ENCODE results near the gene MYEOV. TPM values are rescaled to one million over a fixed set of nuclear protein-coding genes. Genes with fewer than 3 reads are reported as not detected.

Gene MYEOV
- polyA plus RNA-seq, 3 donors: 0.03 TPM; not detected in 2

- Mint-ChIP-seq H3K27ac (peak overlapping the region in 1 of 7 donors; percentile 32), H3K4me1 (peaks cover 3% of the 10 kb centered on the region)
- H2AFZ ChIP-seq (ENCODE audit: insufficient read depth, low read depth, low read length, poor library complexity, severe bottlenecking): no peak overlapping the region
These were observed 43.3 kb downstream of the MYEOV start for GRCh38 chr11:69337211-69337721.

DNA sequence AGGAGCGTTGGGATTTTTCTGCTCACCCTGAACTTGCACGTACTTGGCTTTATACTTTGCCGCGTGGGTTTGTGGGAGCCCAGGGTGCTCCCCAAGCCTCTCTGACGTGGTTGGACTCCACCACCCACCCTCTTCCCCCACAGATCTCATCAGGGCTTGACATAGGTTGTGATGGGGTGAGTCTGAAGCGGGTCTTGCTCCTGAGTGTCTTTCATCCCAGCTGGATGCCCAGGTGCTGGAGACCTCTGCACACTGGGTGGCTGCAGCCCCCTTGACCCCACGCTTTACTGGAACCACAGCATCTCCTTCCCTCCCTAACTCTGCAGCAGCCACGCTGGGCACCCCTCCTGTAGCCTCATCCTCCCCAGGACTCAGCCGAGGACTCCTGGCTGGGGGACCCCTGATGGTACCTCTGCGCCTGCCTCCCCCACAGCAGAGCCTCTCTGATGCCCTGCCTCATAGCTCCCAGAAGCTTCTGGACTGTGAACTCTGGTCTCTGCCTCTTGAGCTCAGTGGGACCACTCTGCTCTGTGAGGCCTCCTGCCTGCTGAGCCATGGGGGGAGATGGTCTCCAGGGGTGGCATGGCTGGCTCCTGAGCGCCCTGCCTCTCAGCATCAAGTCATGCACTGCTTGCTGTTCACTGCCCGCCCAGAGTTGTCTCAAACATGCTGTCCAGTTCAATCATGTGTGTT is 45.2 kb downstream of the MYEOV start:
- Mint-ChIP-seq H3K36me3 (no peaks in the 10 kb centered on the region), H3K9me3 (peaks cover 2 to 9% (median 5%) of the 10 kb centered on the region in 7 donors), H3K27ac (no peak overlapping the region), H3K27me3 (ENCODE audit: low read depth in 3 of 3) (peaks cover 2 to 14% (median 5%) of the 10 kb centered on the region in 3 donors), H3K4me3 (no peak overlapping the region), H3K4me1 (peaks cover 3% of the 10 kb centered on the region)
- Histone ChIP-seq H3K36me3 (replicated peaks in 1 of 2; ENCODE audit: control insufficient read depth in 1 of 2, insufficient read depth in 2 of 2, low read length in 2 of 2) (no peaks in the 10 kb centered on the region), H3K4me2 (replicated peaks; ENCODE audit: extremely low read depth, low read length, poor library complexity, severe bottlenecking) (no peak overlapping the region), H3K9me3 (replicated peaks in 1 of 2; ENCODE audit: control insufficient read depth in 1 of 2, insufficient read depth in 1 of 2, low read length in 2 of 2) (no peaks in the 10 kb centered on the region), H2AFZ (ENCODE audit: insufficient read depth, low read depth, low read length, poor library complexity, severe bottlenecking) (no peak overlapping the region), H3K4me1 (ENCODE audit: control insufficient read depth in 1 of 2, insufficient read depth in 2 of 2, low read length in 2 of 2) (no peaks in the 10 kb centered on the region), H3K9ac (ENCODE audit: insufficient read depth, low read length, poor library complexity, severe bottlenecking) (no peak overlapping the region), H3K79me2 (ENCODE audit: insufficient read depth, low read length) (no peaks in the 10 kb centered on the region), H4K20me1 (ENCODE audit: insufficient read depth, low read length) (no peaks in the 10 kb centered on the region), H3K27ac (ENCODE audit: low read depth in 1 of 2, low read length in 2 of 2) (no peak overlapping the region), H3K4me3 (replicated peaks in 1 of 3; ENCODE audit: low read depth in 2 of 3, low read length in 3 of 3) (no peak overlapping the region), H3K27me3 (ENCODE audit: control insufficient read depth in 2 of 2, insufficient read depth in 2 of 2, low read length in 2 of 2) (no peaks in the 10 kb centered on the region)
- WGBS (ENCODE audit: insufficient coverage): 100% methylated on average over 6 of the region's 12 CpGs
- DNase-seq: no peak
- TF ChIP-seq, protein P1, sequence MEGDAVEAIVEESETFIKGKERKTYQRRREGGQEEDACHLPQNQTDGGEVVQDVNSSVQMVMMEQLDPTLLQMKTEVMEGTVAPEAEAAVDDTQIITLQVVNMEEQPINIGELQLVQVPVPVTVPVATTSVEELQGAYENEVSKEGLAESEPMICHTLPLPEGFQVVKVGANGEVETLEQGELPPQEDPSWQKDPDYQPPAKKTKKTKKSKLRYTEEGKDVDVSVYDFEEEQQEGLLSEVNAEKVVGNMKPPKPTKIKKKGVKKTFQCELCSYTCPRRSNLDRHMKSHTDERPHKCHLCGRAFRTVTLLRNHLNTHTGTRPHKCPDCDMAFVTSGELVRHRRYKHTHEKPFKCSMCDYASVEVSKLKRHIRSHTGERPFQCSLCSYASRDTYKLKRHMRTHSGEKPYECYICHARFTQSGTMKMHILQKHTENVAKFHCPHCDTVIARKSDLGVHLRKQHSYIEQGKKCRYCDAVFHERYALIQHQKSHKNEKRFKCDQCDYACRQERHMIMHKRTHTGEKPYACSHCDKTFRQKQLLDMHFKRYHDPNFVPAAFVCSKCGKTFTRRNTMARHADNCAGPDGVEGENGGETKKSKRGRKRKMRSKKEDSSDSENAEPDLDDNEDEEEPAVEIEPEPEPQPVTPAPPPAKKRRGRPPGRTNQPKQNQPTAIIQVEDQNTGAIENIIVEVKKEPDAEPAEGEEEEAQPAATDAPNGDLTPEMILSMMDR (IDR thresholded peaks at IDR 0.05): no peak
- intact Hi-C loops (cut with micrococcal nuclease): no loop called here

More at GRCh38 chr11:69337211-69337721, 43.3 kb downstream of the MYEOV start:
- TF ChIP-seq, protein P1 (IDR thresholded peaks at IDR 0.05): no peak
- no peak overlapping the region for H3K4me2 ChIP-seq (replicated peaks; ENCODE audit: extremely low read depth, low read length, poor library complexity, severe bottlenecking)
- no peak overlapping the region for H3K9ac ChIP-seq (ENCODE audit: insufficient read depth, low read length, poor library complexity, severe bottlenecking)
- intact Hi-C loops (cut with micrococcal nuclease): no loop called here
- H3K9me3 ChIP-seq (replicated peaks in 1 of 2; ENCODE audit: control insufficient read depth in 1 of 2, insufficient read depth in 1 of 2, low read length in 2 of 2): no peaks in the 10 kb centered on the region
- H3K79me2 ChIP-seq (ENCODE audit: insufficient read depth, low read length): no peaks in the 10 kb centered on the region
- WGBS (ENCODE audit: insufficient coverage): 79% methylated on average over 3 of the region's 6 CpGs
- H3K4me1 ChIP-seq (ENCODE audit: control insufficient read depth in 1 of 2, insufficient read depth in 2 of 2, low read length in 2 of 2): no peaks in the 10 kb centered on the region
- H4K20me1 ChIP-seq (ENCODE audit: insufficient read depth, low read length): no peaks in the 10 kb centered on the region
- Mint-ChIP-seq H3K4me3 (no peak overlapping the region), H3K9me3 (peaks cover 2 to 9% (median 5%) of the 10 kb centered on the region in 7 donors), H3K36me3 (no peaks in the 10 kb centered on the region), H3K27me3 (ENCODE audit: low read depth in 3 of 3) (peaks cover 5 to 16% (median 9%) of the 10 kb centered on the region in 3 donors)
- no peak overlapping the region for H3K27ac ChIP-seq (ENCODE audit: low read depth in 1 of 2, low read length in 2 of 2)
- no peaks in the 10 kb centered on the region for H3K36me3 ChIP-seq (replicated peaks in 1 of 2; ENCODE audit: control insufficient read depth in 1 of 2, insufficient read depth in 2 of 2, low read length in 2 of 2)
- DNase-seq: no peak
- H3K4me3 ChIP-seq (replicated peaks in 1 of 3; ENCODE audit: low read depth in 2 of 3, low read length in 3 of 3): no peak overlapping the region
- no peaks in the 10 kb centered on the region for H3K27me3 ChIP-seq (ENCODE audit: control insufficient read depth in 2 of 2, insufficient read depth in 2 of 2, low read length in 2 of 2)
